GM21576 (cell line): ENCODE results near the gene FCRL5.
"Not testable (repeated sequence)": the region's sequence is repeated elsewhere in the genome, so short reads cannot be mapped to it uniquely, and the experiment has no call there.

Source experiments
- ATAC-seq: cut with Tn5 transposase; IDR thresholded peaks from one replicate; pipeline ENCODE4 v1.9.1; 2021; ENCODE audit warnings: mild to moderate bottlenecking, moderate library complexity; ENCODE audit not compliant: unreplicated experiment

FCRL5 gene

GRCh38 chr1:157490467-157491165, 61.7 kb downstream of the FCRL5 start:
- ATAC-seq: no peak

DNA sequence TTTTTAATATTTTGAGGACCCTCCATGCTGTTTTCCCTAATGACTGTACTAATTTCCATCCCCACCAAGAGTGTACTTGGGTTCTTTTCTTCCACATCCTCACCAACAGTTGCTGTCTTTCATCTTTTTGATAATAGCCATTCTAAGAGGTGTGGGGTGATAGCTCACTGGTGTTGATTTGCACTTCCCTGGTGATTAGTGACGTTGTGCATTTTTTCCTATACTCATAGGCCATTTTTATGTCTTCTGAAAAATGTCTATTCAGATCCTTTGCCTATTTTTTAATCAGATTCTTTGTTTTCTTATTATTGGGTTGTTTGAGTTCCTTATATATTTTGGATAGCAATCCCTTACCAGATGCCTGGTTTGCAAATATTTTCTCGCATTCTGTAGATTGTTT, 64.2 kb downstream of the FCRL5 start:
- ATAC-seq: no peak

DNA sequence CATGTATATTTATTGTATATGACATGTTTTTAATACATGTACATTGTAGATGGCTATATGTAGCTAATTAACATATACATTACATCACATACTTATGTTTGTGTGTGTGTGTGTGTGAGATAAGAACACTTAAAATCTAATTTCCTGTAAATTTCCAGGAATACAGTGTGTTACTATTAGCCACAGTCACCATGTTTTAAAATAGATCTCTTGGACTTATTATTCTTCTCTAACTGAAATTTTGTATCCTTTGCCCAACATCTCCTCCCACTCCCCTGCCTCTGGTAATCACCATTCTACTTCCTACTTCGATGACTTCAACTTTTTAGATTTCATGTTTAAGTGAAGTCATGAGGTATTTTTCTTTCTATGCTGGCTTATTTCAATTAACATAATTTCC, 64.8 kb downstream of the FCRL5 start:
- no peak for ATAC-seq

DNA sequence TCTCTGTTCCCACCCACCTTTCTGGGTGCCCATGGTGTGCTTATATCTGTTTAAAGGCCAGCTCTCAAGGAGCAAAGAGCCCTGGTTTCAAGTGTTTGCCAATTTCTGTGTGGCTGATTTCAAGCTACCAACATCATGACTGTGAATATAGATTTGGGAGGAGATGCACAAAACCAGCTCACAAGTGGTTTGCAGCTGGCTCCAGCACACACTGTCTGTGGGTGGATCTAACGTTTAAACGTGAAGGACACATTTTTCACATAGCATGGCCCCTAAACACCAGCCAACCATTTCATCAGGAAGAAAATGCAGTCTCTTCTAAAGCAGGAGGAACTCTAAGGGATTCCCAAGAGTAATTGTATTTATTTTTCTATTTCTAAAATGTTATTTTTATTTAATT, 65.2 kb downstream of the FCRL5 start:
- no peak for ATAC-seq

- ATAC-seq: not testable (repeated sequence)
These were observed 65.9 kb downstream of the FCRL5 start for GRCh38 chr1:157486400-157486799.

GRCh38 chr1:157485793-157486192, 66.5 kb downstream of the FCRL5 start:
- no peak for ATAC-seq

- no peak for ATAC-seq
These were observed 67.7 kb downstream of the FCRL5 start for GRCh38 chr1:157484573-157484972.

GRCh38 chr1:157483635-157484034, 68.7 kb downstream of the FCRL5 start:
- ATAC-seq: no peak

DNA sequence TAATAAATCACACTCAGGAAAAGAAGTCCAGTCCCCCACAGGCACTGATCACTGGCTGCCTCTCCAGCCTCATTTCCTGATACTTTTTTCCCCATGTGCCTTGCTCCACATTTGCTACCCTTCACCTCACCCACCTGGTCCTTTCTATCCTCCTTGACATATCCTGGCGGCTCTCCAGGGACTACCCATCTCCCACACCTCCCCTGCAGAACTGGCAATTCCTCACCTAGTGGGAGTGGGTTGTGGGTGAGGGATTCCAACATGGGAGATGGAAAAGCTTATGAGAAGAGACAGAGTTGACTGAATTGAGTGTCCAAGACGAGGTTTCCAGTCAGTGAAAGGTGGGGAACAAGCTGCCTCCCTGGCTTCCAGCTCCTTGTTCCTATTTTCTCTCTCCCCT, 69.6 kb downstream of the FCRL5 start:
- no peak for ATAC-seq

DNA sequence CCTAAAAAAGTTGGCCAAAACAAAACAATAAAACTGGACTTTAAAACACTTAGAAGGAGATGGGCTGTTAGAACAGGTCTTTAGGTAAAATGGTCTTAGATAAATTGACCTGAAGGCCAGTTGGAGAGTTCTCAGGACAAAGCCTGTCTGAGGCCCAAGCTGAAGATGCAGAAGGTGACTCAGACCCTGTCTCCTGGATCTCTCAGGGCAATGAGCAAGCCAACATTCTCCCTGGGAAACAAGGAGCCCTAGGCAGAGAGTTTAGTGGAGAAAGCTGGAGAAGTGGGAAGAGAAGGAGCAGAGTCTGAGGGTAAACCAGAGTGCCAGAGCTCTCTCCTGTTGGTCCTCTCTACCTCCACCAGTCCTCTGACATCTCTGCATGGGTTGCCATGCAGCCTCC, 70.1 kb downstream of the FCRL5 start:
- no peak for ATAC-seq

- ATAC-seq: no peak
These were observed 74.3 kb downstream of the FCRL5 start for GRCh38 chr1:157478030-157478429.

GRCh38 chr1:157477419-157477818, 74.9 kb downstream of the FCRL5 start:
- ATAC-seq: no peak

DNA sequence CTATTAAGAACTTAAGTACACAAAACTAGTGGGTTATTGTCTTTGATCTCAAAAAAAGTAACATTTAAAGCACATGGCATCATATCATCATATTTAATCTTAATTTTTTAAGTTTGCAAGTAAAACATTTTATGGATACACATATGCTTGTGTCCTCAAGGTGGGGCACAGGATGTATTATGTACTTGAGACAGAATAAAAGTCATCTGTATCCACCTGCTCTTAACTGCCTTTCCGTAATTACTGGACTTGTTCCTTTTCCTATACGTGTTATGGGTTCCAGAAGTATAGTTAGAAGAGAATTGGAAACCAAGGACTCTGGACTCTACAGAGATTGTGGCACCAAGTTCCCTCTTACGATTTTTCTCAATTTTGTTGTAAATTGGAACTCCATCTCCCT, 79.4 kb downstream of the FCRL5 start:
- ATAC-seq: no peak

- ATAC-seq: no peak
These were observed 80.1 kb downstream of the FCRL5 start for GRCh38 chr1:157472056-157472701.

GRCh38 chr1:157471531-157471930, 80.8 kb downstream of the FCRL5 start:
- ATAC-seq: no peak

DNA sequence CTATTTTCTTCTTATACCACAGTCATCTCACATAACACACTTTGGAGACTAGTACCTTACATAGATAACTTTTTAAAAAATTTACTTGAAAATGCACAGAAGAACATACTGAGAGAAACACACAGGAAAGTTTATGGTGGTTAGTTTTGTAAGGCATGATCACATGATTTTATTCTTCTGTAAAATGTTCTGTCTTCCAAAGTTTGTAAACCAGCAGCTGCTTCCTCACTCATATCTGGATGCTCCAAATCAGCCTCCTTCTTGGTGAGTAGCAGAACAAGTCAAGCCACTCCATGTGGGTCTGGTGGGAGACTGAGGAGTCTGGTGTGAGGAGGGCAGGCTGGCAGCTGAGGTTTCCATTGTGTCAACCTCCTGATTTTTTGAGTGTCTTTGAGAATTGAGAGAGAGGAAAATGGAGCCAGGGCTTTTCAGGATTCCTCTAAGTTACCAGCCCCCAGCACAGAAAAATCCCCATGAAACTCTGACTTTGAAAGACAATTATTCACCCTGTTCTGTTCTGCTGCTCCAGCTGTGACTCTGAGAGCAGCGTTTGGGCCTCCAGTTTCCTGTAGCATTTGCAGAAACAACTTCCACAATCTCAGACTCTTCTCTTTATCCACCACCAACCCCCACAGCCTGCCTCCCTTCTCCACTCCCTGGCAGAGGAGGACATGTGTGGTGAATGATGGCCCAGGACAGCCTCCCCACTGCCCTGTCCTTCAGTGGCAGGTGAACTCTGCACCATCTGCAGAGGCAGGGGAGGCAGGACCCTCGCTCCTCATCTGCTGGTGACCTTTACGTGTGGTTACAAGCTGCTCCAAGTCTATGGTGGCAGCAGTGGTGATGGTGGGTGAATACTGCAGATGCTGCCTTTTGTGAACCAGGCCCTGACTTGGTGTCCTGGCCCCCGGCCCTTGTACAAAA, 82.3 kb downstream of the FCRL5 start:
- no peak for ATAC-seq

DNA sequence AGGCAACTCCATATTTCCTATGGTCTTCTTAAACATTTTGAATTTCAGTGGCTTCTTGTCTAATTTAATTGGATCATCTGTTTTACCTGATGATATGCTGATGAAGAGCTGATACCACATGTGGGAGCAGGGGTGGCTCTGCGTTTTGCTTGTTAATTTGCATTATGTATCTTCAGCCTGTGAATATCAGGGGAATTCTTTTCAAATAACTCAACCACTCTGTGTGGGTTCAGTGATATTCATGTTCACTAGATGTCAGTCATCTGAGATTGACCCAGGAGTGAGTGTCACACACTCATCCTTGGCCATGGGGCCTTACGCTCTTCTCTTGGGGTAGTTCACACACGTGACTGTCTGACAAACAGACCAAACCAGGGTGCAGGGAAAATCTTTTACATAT, 83.0 kb downstream of the FCRL5 start:
- ATAC-seq: no peak

- ATAC-seq: no peak
These were observed 86.3 kb downstream of the FCRL5 start for GRCh38 chr1:157466011-157466410.
